Neural progenitor cell (in vitro differentiated cells): ENCODE data around the gene POU5F1. TPM values are rescaled to one million over a fixed set of nuclear protein-coding genes. Genes with fewer than 3 reads are reported as not detected.

ENCODE experiments used
- DNase-seq: peaks from one replicate; pipeline ENCODE4 v3.0.0-alpha.2; 2016; ENCODE audit warnings: low spot score
- H2AFZ ChIP-seq: fragments of 200-600 bp; sonication (generic); replicated peaks from 2 replicates; pipeline ENCODE4 v1.6.1; 2016; ENCODE audit warnings: antibody characterized with exemption
- H3F3A ChIP-seq: fragments of 200-600 bp; sonication (generic); 2 replicates; pipeline ENCODE4 v1.6.1; 2016; ENCODE audit warnings: antibody characterized with exemption, low read depth
- H3K27ac ChIP-seq: fragments of 200-600 bp; sonication (generic); 2 replicates; pipeline ENCODE4 v1.5.1; 2016; ENCODE audit warnings: mild to moderate bottlenecking
- H3K27me3 ChIP-seq: fragments of 200-600 bp; sonication (generic); 2 replicates; pipeline ENCODE4 v1.6.1; 2016; ENCODE audit warnings: mild to moderate bottlenecking, moderate library complexity
- H3K36me3 ChIP-seq: fragments of 200-600 bp; sonication (generic); 2 replicates; pipeline ENCODE4 v1.5.1; 2016
- H3K4me1 ChIP-seq: fragments of 200-600 bp; sonication (generic); 2 replicates; pipeline ENCODE4 v1.6.1; 2016; ENCODE audit warnings: mixed run types
- H3K4me2 ChIP-seq: fragments of 200-600 bp; sonication (generic); 2 replicates; pipeline ENCODE4 v1.6.1; 2016
- H3K4me3 ChIP-seq: fragments of 200-600 bp; sonication (generic); 2 replicates; pipeline ENCODE4 v1.5.1; 2016
- H3K79me2 ChIP-seq: fragments of 200-600 bp; sonication (generic); 2 replicates; pipeline ENCODE4 v1.6.1; 2016; ENCODE audit warnings: low read depth
- H3K9ac ChIP-seq: fragments of 200-600 bp; sonication (generic); 2 replicates; pipeline ENCODE4 v1.6.1; 2016
- H3K9me3 ChIP-seq: fragments of 200-600 bp; sonication (generic); 2 replicates; pipeline ENCODE4 v1.5.1; 2016; ENCODE audit warnings: low read depth
- H4K20me1 ChIP-seq: fragments of 200-600 bp; sonication (generic); 2 replicates; pipeline ENCODE4 v1.6.1; 2016; ENCODE audit warnings: low read depth
- H3K27ac Mint-ChIP-seq: 3 replicates; pipeline ENCODE4 v1.8.0; 2021; ENCODE audit warnings: mixed read lengths
- H3K27me3 Mint-ChIP-seq: 2 replicates; pipeline ENCODE4 v1.8.0; 2022; ENCODE audit warnings: low read depth, mild to moderate bottlenecking, inconsistent platforms, moderate library complexity, mixed read lengths; ENCODE audit not compliant: insufficient read depth
- H3K36me3 Mint-ChIP-seq: 3 replicates; pipeline ENCODE4 v1.8.0; 2021; ENCODE audit warnings: mixed read lengths
- H3K4me1 Mint-ChIP-seq: 3 replicates; pipeline ENCODE4 v1.8.0; 2021; ENCODE audit warnings: mixed read lengths
- H3K4me3 Mint-ChIP-seq: 3 replicates; pipeline ENCODE4 v1.8.0; 2021; ENCODE audit warnings: mild to moderate bottlenecking, moderate library complexity, mixed read lengths
- H3K9me3 Mint-ChIP-seq: 3 replicates; pipeline ENCODE4 v1.8.0; 2020; ENCODE audit warnings: mixed read lengths
- EZH2 ChIP-seq: fragments of 200-600 bp; sonication (generic); IDR thresholded peaks from 2 replicates; pipeline ENCODE4 v1.6.1; 2017; ENCODE audit warnings: antibody characterized with exemption, mild to moderate bottlenecking, moderate library complexity
- EZH2phosphoT487 ChIP-seq: fragments of 200-600 bp; sonication (generic); IDR thresholded peaks from 2 replicates; pipeline ENCODE4 v1.6.1; 2017; ENCODE audit warnings: antibody characterized with exemption
- total RNA-seq: library from RNA; depleted of rRNA; stranded (reverse); fragments of >200 nt; gene quantifications from 2 replicates; pipeline ENCODE4 v1.2.3, GENCODE V29; 2015; ENCODE audit warnings: low replicate concordance
- TF ChIP-seq, protein P1 (sequence below): fragments of 200-600 bp; sonication (generic); IDR thresholded peaks from 2 replicates; pipeline ENCODE4 v1.5.1; 2017; ENCODE audit warnings: antibody characterized with exemption, mild to moderate bottlenecking

Gene POU5F1
- total RNA-seq, 1 donor from 2014 or later, result 17.4 TPM

DNA sequence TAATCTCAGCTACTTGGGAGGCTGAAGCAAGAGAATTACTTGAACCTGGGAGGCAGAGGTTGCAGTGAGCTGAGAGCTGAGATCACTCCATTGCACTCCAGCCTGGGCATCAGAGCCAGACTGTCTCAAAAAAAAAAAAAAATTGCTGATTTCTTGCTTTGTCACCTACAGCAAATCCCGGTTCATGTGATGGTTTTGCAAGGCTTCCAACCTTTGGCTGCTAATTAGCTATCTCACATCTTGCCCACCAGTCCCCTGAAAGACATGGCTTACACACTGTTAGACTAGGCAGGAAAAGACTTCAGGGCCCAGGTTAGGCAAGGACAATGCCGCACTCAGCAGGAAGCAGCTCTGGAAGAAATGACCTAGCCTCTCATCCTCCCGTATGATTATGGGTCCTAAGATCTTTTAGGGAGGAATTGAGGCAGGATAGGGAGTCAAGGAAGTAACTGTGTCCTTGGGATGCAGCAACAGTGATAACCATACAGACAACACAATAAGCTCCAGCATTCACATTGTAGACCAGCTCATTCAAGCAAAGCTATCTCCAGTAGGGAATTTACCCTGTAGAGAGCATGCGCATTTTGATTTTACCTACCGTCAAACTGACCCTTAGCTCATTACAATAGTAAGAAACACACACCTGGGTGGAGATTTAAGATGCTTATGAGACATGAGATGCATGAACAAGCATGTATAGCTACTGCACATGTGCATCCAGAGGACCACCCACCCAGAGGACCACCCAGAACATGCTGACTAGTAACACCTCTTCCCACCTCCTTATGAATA is 40.5 kb upstream of the POU5F1 start:
- DNase-seq, result no peak
- Histone ChIP-seq H3K27me3 (no peaks in the 10 kb centered on the region), H4K20me1 (no peaks in the 10 kb centered on the region), H3K4me2 (no peak overlapping the region), H3K9ac (no peak overlapping the region), H3F3A (peaks cover 8% of the 10 kb centered on the region), H3K4me1 (peaks cover 14% of the 10 kb centered on the region), H3K79me2 (no peaks in the 10 kb centered on the region), H2AFZ (no peak overlapping the region), H3K9me3 (no peaks in the 10 kb centered on the region), H3K27ac (no peak overlapping the region), H3K4me3 (no peak overlapping the region), H3K36me3 (no peaks in the 10 kb centered on the region)
- Mint-ChIP-seq H3K4me1 (peaks cover 47% of the 10 kb centered on the region), H3K27ac (no peak overlapping the region), H3K9me3 (peaks cover 12% of the 10 kb centered on the region), H3K36me3 (no peaks in the 10 kb centered on the region), H3K4me3 (no peak overlapping the region), H3K27me3 (peaks cover 2% of the 10 kb centered on the region)
- TF ChIP-seq EZH2phosphoT487, result no peak
- TF ChIP-seq, protein P1, sequence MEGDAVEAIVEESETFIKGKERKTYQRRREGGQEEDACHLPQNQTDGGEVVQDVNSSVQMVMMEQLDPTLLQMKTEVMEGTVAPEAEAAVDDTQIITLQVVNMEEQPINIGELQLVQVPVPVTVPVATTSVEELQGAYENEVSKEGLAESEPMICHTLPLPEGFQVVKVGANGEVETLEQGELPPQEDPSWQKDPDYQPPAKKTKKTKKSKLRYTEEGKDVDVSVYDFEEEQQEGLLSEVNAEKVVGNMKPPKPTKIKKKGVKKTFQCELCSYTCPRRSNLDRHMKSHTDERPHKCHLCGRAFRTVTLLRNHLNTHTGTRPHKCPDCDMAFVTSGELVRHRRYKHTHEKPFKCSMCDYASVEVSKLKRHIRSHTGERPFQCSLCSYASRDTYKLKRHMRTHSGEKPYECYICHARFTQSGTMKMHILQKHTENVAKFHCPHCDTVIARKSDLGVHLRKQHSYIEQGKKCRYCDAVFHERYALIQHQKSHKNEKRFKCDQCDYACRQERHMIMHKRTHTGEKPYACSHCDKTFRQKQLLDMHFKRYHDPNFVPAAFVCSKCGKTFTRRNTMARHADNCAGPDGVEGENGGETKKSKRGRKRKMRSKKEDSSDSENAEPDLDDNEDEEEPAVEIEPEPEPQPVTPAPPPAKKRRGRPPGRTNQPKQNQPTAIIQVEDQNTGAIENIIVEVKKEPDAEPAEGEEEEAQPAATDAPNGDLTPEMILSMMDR, result no peak
- TF ChIP-seq EZH2, result no peak

DNA sequence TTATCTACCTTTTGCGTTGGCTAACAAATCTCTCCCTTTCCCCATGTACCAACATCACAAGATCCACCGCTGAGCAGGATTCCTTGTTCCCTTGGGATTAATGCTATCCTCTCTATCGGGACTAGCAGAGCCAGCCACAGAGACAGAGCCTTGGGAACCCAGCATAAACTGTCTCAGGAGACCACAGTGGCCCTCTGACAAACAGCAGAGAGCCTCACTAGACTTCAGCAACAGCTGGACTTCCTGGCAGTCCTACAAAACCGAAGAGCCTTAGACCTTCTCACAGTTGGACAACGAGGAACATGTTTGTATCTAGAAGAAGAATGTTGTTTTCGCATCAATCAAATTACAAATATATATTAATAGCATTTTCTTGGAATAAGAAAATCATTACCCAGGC is 39.6 kb upstream of the POU5F1 start:
- DNase-seq, result no peak
- Histone ChIP-seq H3K4me3 (no peak overlapping the region), H3K27ac (no peak overlapping the region), H3K27me3 (no peaks in the 10 kb centered on the region), H3F3A (peaks cover 8% of the 10 kb centered on the region), H2AFZ (no peak overlapping the region), H4K20me1 (no peaks in the 10 kb centered on the region), H3K36me3 (no peaks in the 10 kb centered on the region), H3K4me1 (peaks cover 14% of the 10 kb centered on the region), H3K4me2 (no peak overlapping the region), H3K9me3 (no peaks in the 10 kb centered on the region), H3K9ac (no peak overlapping the region), H3K79me2 (no peaks in the 10 kb centered on the region)
- H3K36me3 Mint-ChIP-seq, result no peaks in the 10 kb centered on the region
- H3K9me3 Mint-ChIP-seq, result peaks cover 9% of the 10 kb centered on the region
- TF ChIP-seq, protein P1, result no peak
- TF ChIP-seq EZH2, result no peak
- no peak for TF ChIP-seq EZH2phosphoT487
- no peak overlapping the region for H3K27ac Mint-ChIP-seq
- H3K4me1 Mint-ChIP-seq, result peaks cover 51% of the 10 kb centered on the region
- H3K27me3 Mint-ChIP-seq, result peaks cover 2% of the 10 kb centered on the region
- no peak overlapping the region for H3K4me3 Mint-ChIP-seq

DNA sequence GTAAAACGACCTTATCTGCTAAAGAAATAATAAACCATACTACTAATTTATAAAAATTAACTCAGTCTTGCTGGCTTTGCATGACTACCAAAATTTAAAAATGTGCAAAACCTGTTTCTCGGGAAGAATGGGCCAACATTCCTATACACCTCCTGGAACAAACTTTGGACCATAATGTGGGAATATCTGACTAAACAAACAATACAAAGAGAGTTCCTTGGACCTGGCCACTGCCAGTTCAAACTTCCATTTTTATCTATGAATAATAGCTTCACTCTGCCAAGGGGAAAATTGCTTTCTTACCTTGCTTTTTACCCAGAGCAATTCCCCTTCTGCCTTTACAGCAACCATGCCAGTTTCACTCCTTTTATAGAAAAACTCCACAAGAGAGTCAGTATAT is 38.7 kb upstream of the POU5F1 start:
- H4K20me1 ChIP-seq, result no peaks in the 10 kb centered on the region
- Mint-ChIP-seq H3K9me3 (peaks cover 3% of the 10 kb centered on the region), H3K4me3 (no peak overlapping the region), H3K27me3 (peaks cover 2% of the 10 kb centered on the region), H3K4me1 (peaks cover 45% of the 10 kb centered on the region), H3K36me3 (no peaks in the 10 kb centered on the region), H3K27ac (no peak overlapping the region)
- H3K4me1 ChIP-seq, result peaks cover 14% of the 10 kb centered on the region
- DNase-seq, result no peak
- no peaks in the 10 kb centered on the region for H3K36me3 ChIP-seq
- TF ChIP-seq EZH2phosphoT487, result no peak
- TF ChIP-seq EZH2, result no peak
- TF ChIP-seq, protein P1, result no peak
- H3K4me3 ChIP-seq, result no peak overlapping the region
- no peaks in the 10 kb centered on the region for H3K79me2 ChIP-seq
- H3F3A ChIP-seq, result peaks cover 8% of the 10 kb centered on the region
- no peak overlapping the region for H3K4me2 ChIP-seq
- no peak overlapping the region for H3K27ac ChIP-seq
- H2AFZ ChIP-seq, result no peak overlapping the region
- no peak overlapping the region for H3K9ac ChIP-seq
- no peaks in the 10 kb centered on the region for H3K27me3 ChIP-seq
- no peaks in the 10 kb centered on the region for H3K9me3 ChIP-seq
